Parathyroid adenoma (tissue), 2 donors: ENCODE data around the gene ERLEC1.
"Not testable (repeated sequence)": the region's sequence is repeated elsewhere in the genome, so short reads cannot be mapped to it uniquely, and the experiment has no call there.

Experiments
- H2AFZ ChIP-seq: fragments of 300-600 bp; sonication (generic); one replicate; pipeline ENCODE4 v1.7.0; 2017; ENCODE audit warnings: antibody characterized with exemption, mild to moderate bottlenecking
- H3K27ac ChIP-seq: fragments of 300-600 bp; sonication (generic); one replicate; pipeline ENCODE4 v1.7.0; 2017
- H3K27me3 ChIP-seq: fragments of 300-600 bp; sonication (generic); one replicate; pipeline ENCODE4 v1.7.0; 2017; ENCODE audit warnings: low read length; ENCODE audit not compliant: control insufficient read depth, insufficient read depth
- H3K36me3 ChIP-seq: fragments of 300-600 bp; sonication (generic); one replicate; pipeline ENCODE4 v1.7.0; 2017; ENCODE audit warnings: low read length; ENCODE audit not compliant: control insufficient read depth, insufficient read depth
- H3K4me1 ChIP-seq: fragments of 300-600 bp; sonication (generic); one replicate; pipeline ENCODE4 v1.7.0; 2017; ENCODE audit warnings: control low read depth
- H3K4me2 ChIP-seq: fragments of 300-600 bp; sonication (generic); one replicate; pipeline ENCODE4 v1.7.0; 2017; ENCODE audit warnings: low read length
- H3K4me3 ChIP-seq: fragments of 300-600 bp; sonication (generic); one replicate; pipeline ENCODE4 v1.7.0; 2017; ENCODE audit warnings: low read depth, low read length
- H3K79me2 ChIP-seq: fragments of 300-600 bp; sonication (generic); one replicate; pipeline ENCODE4 v1.7.0; 2017; ENCODE audit warnings: control low read depth
- H3K9ac ChIP-seq: fragments of 300-600 bp; sonication (generic); one replicate; pipeline ENCODE4 v1.7.0; 2017; ENCODE audit warnings: mild to moderate bottlenecking
- H3K9me3 ChIP-seq: fragments of 300-600 bp; sonication (generic); one replicate; pipeline ENCODE4 v1.7.0; 2017; ENCODE audit warnings: low read length; ENCODE audit not compliant: control insufficient read depth
- CTCF ChIP-seq: fragments of 300-600 bp; sonication (generic); IDR thresholded peaks from one replicate; pipeline ENCODE4 v1.7.0; 2017; ENCODE audit warnings: antibody characterized with exemption, mild to moderate bottlenecking
- donor health status: primary hyperparathyroidism.

ERLEC1 gene

GRCh38 chr2:53753041-53753440 is 33.8 kb upstream of the ERLEC1 start:
- Histone ChIP-seq H3K27me3 (no peaks in the 10 kb centered on the region), H3K36me3 (no peaks in the 10 kb centered on the region), H3K79me2 (no peaks in the 10 kb centered on the region), H3K9me3 (no peaks in the 10 kb centered on the region), H3K9ac (no peak overlapping the region), H3K4me2 (no peak overlapping the region), H2AFZ (no peak overlapping the region), H3K27ac (no peak overlapping the region), H3K4me1 (no peaks in the 10 kb centered on the region), H3K4me3 (no peak overlapping the region)
- no peak for TF ChIP-seq CTCF

GRCh38 chr2:53755121-53755520 is 31.7 kb upstream of the ERLEC1 start:
- Histone ChIP-seq H3K4me2 (no peak overlapping the region), H3K9ac (no peak overlapping the region), H3K4me3 (no peak overlapping the region), H3K27me3 (no peaks in the 10 kb centered on the region), H3K79me2 (no peaks in the 10 kb centered on the region), H3K9me3 (no peaks in the 10 kb centered on the region), H3K27ac (no peak overlapping the region), H3K4me1 (no peaks in the 10 kb centered on the region), H2AFZ (no peak overlapping the region), H3K36me3 (no peaks in the 10 kb centered on the region)
- no peak for TF ChIP-seq CTCF

GRCh38 chr2:53756644-53757043 is 30.2 kb upstream of the ERLEC1 start:
- TF ChIP-seq CTCF = no peak
- Histone ChIP-seq H3K36me3 (no peaks in the 10 kb centered on the region), H3K79me2 (peaks cover 6% of the 10 kb centered on the region), H3K4me3 (no peak overlapping the region), H3K9me3 (no peaks in the 10 kb centered on the region), H3K27me3 (no peaks in the 10 kb centered on the region), H3K9ac (no peak overlapping the region), H3K27ac (no peak overlapping the region), H3K4me2 (no peak overlapping the region), H2AFZ (no peak overlapping the region), H3K4me1 (no peaks in the 10 kb centered on the region)

- H2AFZ ChIP-seq, H3K4me2 ChIP-seq, H3K4me3 ChIP-seq, H3K79me2 ChIP-seq, H3K9me3 ChIP-seq, H3K4me1 ChIP-seq, H3K27ac ChIP-seq, H3K36me3 ChIP-seq, H3K27me3 ChIP-seq, H3K9ac ChIP-seq: not testable (repeated sequence)
Observed at GRCh38 chr2:53757206-53757605, 29.6 kb upstream of the ERLEC1 start.

- no peak for TF ChIP-seq CTCF
- H3K4me3 ChIP-seq = no peak overlapping the region
Observed at GRCh38 chr2:53765767-53766166, 21.1 kb upstream of the ERLEC1 start.

More at GRCh38 chr2:53765767-53766166, 21.1 kb upstream of the ERLEC1 start:
- H3K27ac ChIP-seq = no peak overlapping the region
- peaks cover 12% of the 10 kb centered on the region for H3K79me2 ChIP-seq
- no peak overlapping the region for H2AFZ ChIP-seq
- no peak overlapping the region for H3K9ac ChIP-seq
- no peaks in the 10 kb centered on the region for H3K36me3 ChIP-seq
- H3K4me1 ChIP-seq = no peaks in the 10 kb centered on the region
- H3K27me3 ChIP-seq = no peaks in the 10 kb centered on the region
- H3K4me2 ChIP-seq = no peak overlapping the region
- H3K9me3 ChIP-seq = no peaks in the 10 kb centered on the region
